HG03196 (cell line): ENCODE results near the gene GLIPR2.
A peak's percentile ranks its signal among the peaks of the same experiment; 100 is the strongest.
"Not testable (repeated sequence)": the region's sequence is repeated elsewhere in the genome, so short reads cannot be mapped to it uniquely, and the experiment has no call there.

Experiments used
- ATAC-seq: cut with Tn5 transposase; IDR thresholded peaks from one replicate; pipeline ENCODE4 v1.9.1; 2021; ENCODE audit not compliant: unreplicated experiment

Gene GLIPR2

GRCh38 chr9:36136272-36136893, at the start of gene GLIPR2:
GLIPR2 (plus strand) TSS chr9:36136733; CDS start chr9:36136779, 46 bp downstream.
- ATAC-seq = peak; percentile 88

- ATAC-seq = not testable (repeated sequence)
These were observed 49.5 kb upstream of the GLIPR2 start for GRCh38 chr9:36087054-36087453.

GRCh38 chr9:36088020-36088419, 48.5 kb upstream of the GLIPR2 start:
- no peak for ATAC-seq

GRCh38 chr9:36091026-36091953, 45.2 kb upstream of the GLIPR2 start:
- ATAC-seq = no peak

- no peak for ATAC-seq
These were observed 44.5 kb upstream of the GLIPR2 start for GRCh38 chr9:36092014-36092413.

GRCh38 chr9:36092509-36093215, 43.9 kb upstream of the GLIPR2 start:
- ATAC-seq = peak; percentile 86

GRCh38 chr9:36093384-36093783, 43.1 kb upstream of the GLIPR2 start:
- ATAC-seq = no peak

GRCh38 chr9:36099718-36100117, 36.8 kb upstream of the GLIPR2 start:
- ATAC-seq = no peak

GRCh38 chr9:36100532-36100931, 36.0 kb upstream of the GLIPR2 start:
- ATAC-seq = no peak

- ATAC-seq = no peak
These were observed 34.4 kb upstream of the GLIPR2 start for GRCh38 chr9:36101916-36102741.

- no peak for ATAC-seq
These were observed 33.6 kb upstream of the GLIPR2 start for GRCh38 chr9:36102742-36103495.

- no peak for ATAC-seq
These were observed 27.5 kb upstream of the GLIPR2 start for GRCh38 chr9:36109071-36109470.

GRCh38 chr9:36110434-36110833, 26.1 kb upstream of the GLIPR2 start:
- ATAC-seq = no peak

GRCh38 chr9:36112516-36112915, 24.0 kb upstream of the GLIPR2 start:
- no peak for ATAC-seq

- ATAC-seq = no peak
These were observed 22.5 kb upstream of the GLIPR2 start for GRCh38 chr9:36113999-36114398.

GRCh38 chr9:36116593-36116992, 19.9 kb upstream of the GLIPR2 start:
- no peak for ATAC-seq

- ATAC-seq = no peak
These were observed 18.3 kb upstream of the GLIPR2 start for GRCh38 chr9:36118201-36118600.

GRCh38 chr9:36118706-36119105, 17.8 kb upstream of the GLIPR2 start:
- no peak for ATAC-seq

GRCh38 chr9:36119476-36119875, 17.1 kb upstream of the GLIPR2 start:
- ATAC-seq = no peak

GRCh38 chr9:36120705-36121104, 15.8 kb upstream of the GLIPR2 start:
- no peak for ATAC-seq
